HUES6 (cell line): ENCODE data around the gene IL4I1.

ENCODE experiments used
- H3K27ac ChIP-seq: 2 replicates; pipeline ENCODE4 v1.7.0; 2013; ENCODE audit warnings: low read depth, mild to moderate bottlenecking, low read length, inconsistent platforms
- H3K27me3 ChIP-seq: 2 replicates; pipeline ENCODE4 v1.6.1; 2013; ENCODE audit warnings: low read length; ENCODE audit not compliant: control insufficient read depth, insufficient read depth
- H3K36me3 ChIP-seq: 2 replicates; pipeline ENCODE4 v1.6.1; 2013; ENCODE audit warnings: low read length; ENCODE audit not compliant: control insufficient read depth, insufficient read depth
- H3K4me1 ChIP-seq: 2 replicates; pipeline ENCODE4 v1.6.1; 2013; ENCODE audit warnings: low read length; ENCODE audit not compliant: control insufficient read depth, insufficient read depth
- H3K4me3 ChIP-seq: 2 replicates; pipeline ENCODE4 v1.5.1; 2013; ENCODE audit warnings: low read depth, low read length
- H3K9ac ChIP-seq: one replicate; pipeline ENCODE4 v1.6.1; 2013; ENCODE audit warnings: mild to moderate bottlenecking, low read length
- H3K9me3 ChIP-seq: 2 replicates; pipeline ENCODE4 v1.6.1; 2013; ENCODE audit warnings: low read depth, low read length; ENCODE audit not compliant: control insufficient read depth, insufficient read depth

Gene IL4I1

GRCh38 chr19:49910179-49910578 is 13.5 kb upstream of the IL4I1 start:
- Histone ChIP-seq H3K9me3 (0 out of 2 replicates have a peak, but pooled peaks cover under 1% of the 10 kb centered on the region), H3K4me3 (no peak overlapping the region), H3K27ac (no peak overlapping the region), H3K27me3 (no peaks in the 10 kb centered on the region), H3K36me3 (peaks cover 76% of the 10 kb centered on the region), H3K4me1 (no peaks in the 10 kb centered on the region; the same call in 1 of the 2 replicates), H3K9ac (no peak overlapping the region)

- Histone ChIP-seq H3K4me1 (no peaks in the 10 kb centered on the region; the same call in 1 of the 2 replicates), H3K27ac (no peak overlapping the region), H3K36me3 (peaks cover 63% of the 10 kb centered on the region), H3K9me3 (no peaks in the 10 kb centered on the region), H3K4me3 (no peak overlapping the region), H3K27me3 (no peaks in the 10 kb centered on the region), H3K9ac (no peak overlapping the region)
Observed at GRCh38 chr19:49908480-49909420, 12.1 kb upstream of the IL4I1 start.

- Histone ChIP-seq H3K9me3 (no peaks in the 10 kb centered on the region), H3K9ac (no peak overlapping the region), H3K36me3 (peaks cover 55% of the 10 kb centered on the region), H3K4me3 (no peak overlapping the region), H3K27me3 (no peaks in the 10 kb centered on the region), H3K27ac (no peak overlapping the region), H3K4me1 (no peaks in the 10 kb centered on the region; the same call in 1 of the 2 replicates)
Observed at GRCh38 chr19:49907745-49908446, 11.2 kb upstream of the IL4I1 start.

GRCh38 chr19:49906879-49907564 is 10.3 kb upstream of the IL4I1 start:
- no peak overlapping the region for H3K27ac ChIP-seq
- H3K9ac ChIP-seq, result no peak overlapping the region

DNA sequence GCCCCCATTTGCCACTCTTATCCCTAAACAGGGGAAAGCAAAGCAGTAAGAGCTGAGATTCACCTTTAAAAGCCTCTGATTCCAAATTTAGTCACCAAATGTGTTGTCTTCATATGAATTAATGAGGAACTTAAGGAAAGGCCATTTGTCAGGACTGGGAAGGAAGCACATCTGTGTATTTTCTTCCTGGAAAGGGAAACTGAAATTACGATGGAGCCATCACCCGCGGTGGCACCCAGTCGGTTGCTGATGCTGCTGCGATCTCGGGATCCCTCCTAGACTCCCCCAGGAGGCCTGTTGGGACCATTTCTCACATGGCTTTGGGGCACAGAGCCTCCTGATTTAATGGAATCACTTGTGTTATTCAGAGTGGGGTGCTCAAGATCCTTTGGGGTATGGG is 7.4 kb upstream of the IL4I1 start:
- Histone ChIP-seq H3K9me3 (no peaks in the 10 kb centered on the region), H3K27me3 (no peaks in the 10 kb centered on the region), H3K36me3 (peaks cover 24% of the 10 kb centered on the region), H3K4me3 (no peak overlapping the region), H3K9ac (no peak overlapping the region), H3K4me1 (no peaks in the 10 kb centered on the region; the same call in 1 of the 2 replicates), H3K27ac (no peak overlapping the region)

More at GRCh38 chr19:49906879-49907564, 10.3 kb upstream of the IL4I1 start:
- no peaks in the 10 kb centered on the region for H3K27me3 ChIP-seq
- no peak overlapping the region for H3K4me3 ChIP-seq
- H3K4me1 ChIP-seq, result no peaks in the 10 kb centered on the region; the same call in 1 of the 2 replicates
- peaks cover 48% of the 10 kb centered on the region for H3K36me3 ChIP-seq
- no peaks in the 10 kb centered on the region for H3K9me3 ChIP-seq

- H3K27ac ChIP-seq, result no peak overlapping the region
- H3K27me3 ChIP-seq, result peaks cover 15% of the 10 kb centered on the region
- H3K9me3 ChIP-seq, result no peaks in the 10 kb centered on the region
- no peak overlapping the region for H3K9ac ChIP-seq
- H3K36me3 ChIP-seq, result no peaks in the 10 kb centered on the region
- H3K4me1 ChIP-seq, result peaks cover 12% of the 10 kb centered on the region; the same call in 1 of the 2 replicates
- H3K4me3 ChIP-seq, result no peak overlapping the region
Observed at GRCh38 chr19:49895566-49896297, 955 bp downstream of the IL4I1 start.

GRCh38 chr19:49894879-49895565 is 1.7 kb downstream of the IL4I1 start:
- H3K4me3 ChIP-seq, result no peak overlapping the region
- H3K36me3 ChIP-seq, result no peaks in the 10 kb centered on the region
- no peak overlapping the region for H3K9ac ChIP-seq
- peaks cover 12% of the 10 kb centered on the region; the same call in 1 of the 2 replicates for H3K4me1 ChIP-seq
- H3K9me3 ChIP-seq, result no peaks in the 10 kb centered on the region
- H3K27ac ChIP-seq, result no peak overlapping the region
- peaks cover 15% of the 10 kb centered on the region for H3K27me3 ChIP-seq

GRCh38 chr19:49894011-49894664 is 2.5 kb downstream of the IL4I1 start:
- no peak overlapping the region for H3K4me3 ChIP-seq
- no peak overlapping the region for H3K9ac ChIP-seq
- peaks cover 20% of the 10 kb centered on the region for H3K27me3 ChIP-seq
- no peaks in the 10 kb centered on the region for H3K9me3 ChIP-seq
- H3K36me3 ChIP-seq, result no peaks in the 10 kb centered on the region
- no peak overlapping the region for H3K27ac ChIP-seq
- peaks cover 12% of the 10 kb centered on the region; the same call in 1 of the 2 replicates for H3K4me1 ChIP-seq

DNA sequence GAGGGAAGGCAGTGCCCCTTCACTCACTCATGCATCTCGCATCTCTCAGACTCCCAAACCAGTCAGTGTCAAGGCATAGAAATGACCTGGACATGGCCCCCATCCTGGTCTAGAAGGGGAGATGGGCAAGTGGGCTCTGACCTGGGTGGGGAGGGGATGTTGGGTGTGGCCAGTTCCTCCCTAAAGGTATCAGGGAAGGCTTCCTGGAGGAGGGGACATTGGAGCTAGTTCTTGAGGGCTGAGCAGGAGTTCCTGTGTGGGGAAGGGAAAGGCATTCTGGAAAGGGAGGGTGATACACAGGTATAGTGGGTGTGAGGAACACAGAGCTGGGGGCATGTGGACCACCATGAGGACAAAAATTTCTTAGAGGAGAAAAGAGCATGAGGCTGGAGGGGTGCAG is 4.0 kb downstream of the IL4I1 start:
- Histone ChIP-seq H3K9ac (no peak overlapping the region), H3K27me3 (peaks cover 22% of the 10 kb centered on the region), H3K4me1 (peaks cover 12% of the 10 kb centered on the region; the same call in 1 of the 2 replicates), H3K27ac (no peak overlapping the region), H3K4me3 (no peak overlapping the region), H3K9me3 (no peaks in the 10 kb centered on the region), H3K36me3 (peaks cover 2% of the 10 kb centered on the region; the same call in 1 of the 2 replicates)
